ENCODE measurements around the gene PHF20.
A peak's percentile ranks its signal among the peaks of the same experiment; 100 is the strongest.
"Not testable (repeated sequence)": the region's sequence is repeated elsewhere in the genome, so short reads cannot be mapped to it uniquely, and the experiment has no call there.

PHF20 gene

DNA sequence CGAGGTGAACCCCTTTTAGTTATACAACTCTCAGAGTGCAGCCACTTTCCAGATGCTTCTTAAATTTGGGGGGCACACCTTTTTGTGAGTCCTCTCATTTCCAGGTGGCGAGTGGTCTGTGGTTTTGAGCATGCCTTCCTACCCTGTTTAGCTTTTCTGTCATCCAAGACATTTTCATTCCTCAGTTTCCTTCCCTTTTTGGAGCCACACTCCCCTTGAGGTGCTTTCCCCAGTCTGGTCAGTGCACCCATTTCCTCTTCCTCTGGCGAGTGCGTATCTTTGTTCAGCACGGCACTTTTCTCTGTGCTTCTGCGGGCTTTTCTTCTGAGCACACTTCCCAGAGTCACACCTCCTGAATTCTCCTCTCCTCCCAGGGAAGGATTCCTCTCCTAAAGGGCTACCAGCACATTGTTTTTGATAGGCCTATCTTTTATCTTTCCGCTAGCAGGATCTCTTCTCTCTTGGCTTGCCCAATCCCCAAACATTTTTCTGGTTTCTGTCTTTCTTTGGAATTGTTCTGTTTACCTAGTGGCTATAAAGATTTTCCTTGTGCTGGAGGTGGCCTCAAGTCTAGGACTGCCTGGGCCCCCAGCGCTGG lies 1.4 kb downstream of the PHF20 start:
- DNase-seq (ENCODE audit: low spot score) (no peak), FAIRE-seq (no peak)

- no peak for DNase-seq (ENCODE audit: low spot score)
- no peak for FAIRE-seq
These were observed 2.6 kb downstream of the PHF20 start for GRCh38 chr20:35774391-35774790.

- FAIRE-seq (no peak), DNase-seq (ENCODE audit: low spot score) (no peak)
These were observed 4.8 kb downstream of the PHF20 start for GRCh38 chr20:35776513-35777101.

GRCh38 chr20:35783811-35784210 lies 12.0 kb downstream of the PHF20 start:
- FAIRE-seq; DNase-seq (ENCODE audit: low spot score): not testable (repeated sequence)

DNA sequence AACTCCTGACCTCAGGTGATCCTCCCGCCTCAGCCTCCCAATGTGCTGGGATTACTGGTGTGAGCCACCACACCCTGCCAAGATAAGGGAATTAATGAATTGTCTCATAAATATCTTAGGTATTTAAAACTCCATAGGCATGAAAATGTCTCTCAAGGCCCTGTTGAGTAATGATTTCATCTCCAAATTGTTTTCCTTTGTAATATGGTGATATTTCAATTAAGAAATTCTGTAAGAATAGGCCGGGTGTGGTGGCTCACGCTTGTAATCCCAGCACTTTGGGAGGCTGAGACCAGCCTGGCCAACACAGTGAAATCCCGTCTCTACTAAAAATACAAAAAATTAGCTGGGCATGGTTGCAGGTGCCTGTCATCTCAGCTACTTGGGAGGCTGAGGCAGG lies 13.7 kb downstream of the PHF20 start:
- FAIRE-seq, result not testable (repeated sequence)

GRCh38 chr20:35788796-35789195 lies 17.0 kb downstream of the PHF20 start:
- FAIRE-seq (no peak), DNase-seq (ENCODE audit: low spot score) (no peak)

More for the DNA sequence above, 13.7 kb downstream of the PHF20 start:
- DNase-seq (ENCODE audit: low spot score), result not testable (repeated sequence)

- no peak for FAIRE-seq
- no peak for DNase-seq (ENCODE audit: low spot score)
These were observed 19.3 kb downstream of the PHF20 start for GRCh38 chr20:35791097-35791496.

- FAIRE-seq (no peak), DNase-seq (ENCODE audit: low spot score) (no peak)
These were observed 20.0 kb downstream of the PHF20 start for GRCh38 chr20:35791821-35792220.

- DNase-seq (ENCODE audit: low spot score) (no peak), FAIRE-seq (no peak)
These were observed 20.9 kb downstream of the PHF20 start for GRCh38 chr20:35792740-35793139.

DNA sequence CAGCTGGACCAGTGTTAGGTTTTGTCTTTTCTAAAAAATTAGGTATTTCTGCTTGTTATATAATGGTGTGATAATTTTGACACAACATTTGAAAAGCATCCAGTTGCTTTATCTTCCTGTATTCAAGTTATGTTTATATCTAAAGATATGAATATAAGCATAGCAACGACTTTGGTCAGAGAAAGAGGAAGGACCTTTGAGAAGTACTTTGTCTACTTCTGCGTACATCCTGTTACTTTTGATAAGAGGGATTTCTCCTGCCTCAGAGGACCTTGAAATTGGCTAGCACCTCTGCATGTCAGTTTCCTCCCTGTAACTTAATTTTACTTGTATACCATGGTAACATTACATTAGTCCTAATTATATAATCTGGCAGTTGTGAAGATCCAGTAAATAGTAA lies 24.8 kb downstream of the PHF20 start:
- DNase-seq (ENCODE audit: low spot score), result no peak
- no peak for FAIRE-seq

DNA sequence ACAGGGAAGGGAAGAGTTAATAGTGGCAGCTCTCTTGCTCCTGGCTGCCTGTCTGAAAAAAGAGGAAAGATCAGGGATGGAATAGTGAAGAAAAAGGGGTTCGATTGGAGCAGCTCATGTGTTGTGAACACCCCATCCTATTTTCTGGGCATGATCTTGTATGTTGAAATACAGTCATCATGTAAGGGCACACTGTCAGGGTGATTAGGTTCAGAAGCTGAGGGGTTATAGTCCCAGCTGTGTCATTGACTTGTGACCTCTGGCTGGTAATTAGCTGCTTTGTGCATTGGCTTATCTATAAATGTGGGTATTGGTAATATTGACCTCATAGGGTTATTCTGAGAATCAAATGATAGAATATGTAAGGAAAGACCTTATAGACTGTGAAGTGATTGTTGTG lies 30.1 kb downstream of the PHF20 start:
- FAIRE-seq (no peak), DNase-seq (ENCODE audit: low spot score) (no peak)

- FAIRE-seq, result no peak
- DNase-seq (ENCODE audit: low spot score), result no peak
These were observed 34.3 kb downstream of the PHF20 start for GRCh38 chr20:35806075-35806474.

DNA sequence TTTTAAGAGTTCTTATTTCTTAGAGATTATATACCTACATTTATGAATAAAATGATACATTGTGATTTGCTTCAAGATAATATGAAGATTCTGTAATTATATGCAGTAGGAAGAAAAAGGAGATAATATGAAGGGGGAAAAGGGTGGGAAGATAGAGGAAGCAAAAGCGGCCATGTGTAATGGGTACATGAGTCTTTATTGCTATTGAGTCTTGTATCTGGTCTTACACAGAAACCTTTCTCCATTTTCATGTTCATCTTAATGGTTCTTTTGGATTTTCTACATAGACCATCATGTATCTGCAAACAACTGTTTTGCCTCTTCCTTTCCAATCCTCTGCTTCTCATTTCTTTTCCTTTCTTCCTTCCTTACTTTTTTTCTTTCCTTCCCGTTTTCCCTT lies 36.1 kb downstream of the PHF20 start:
- DNase-seq (ENCODE audit: low spot score) (no peak), FAIRE-seq (no peak)

- FAIRE-seq, result no peak
- DNase-seq (ENCODE audit: low spot score), result peak; percentile 53
These were observed 48.9 kb downstream of the PHF20 start for GRCh38 chr20:35820715-35821114.

DNA sequence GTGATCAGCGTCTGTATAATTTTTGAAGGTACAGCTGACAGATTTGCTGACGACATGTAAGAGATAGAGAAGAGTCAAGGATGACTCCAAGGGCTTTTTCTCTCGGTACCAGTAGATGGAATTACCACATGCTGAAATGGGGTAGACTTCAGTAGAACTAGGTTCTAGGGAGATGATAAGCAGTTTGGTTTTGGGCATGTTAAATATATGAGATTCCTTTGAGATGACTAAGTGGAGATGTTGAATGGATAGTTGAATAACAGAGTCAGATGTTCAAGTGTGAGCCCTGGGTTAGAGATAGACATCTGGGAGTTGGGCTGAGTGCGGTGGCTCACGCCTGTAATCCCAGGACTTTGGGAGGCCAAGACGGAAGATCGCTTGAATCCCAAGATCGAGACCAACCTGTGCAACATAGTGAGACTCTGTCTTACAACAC lies 50.0 kb downstream of the PHF20 start:
- no peak for FAIRE-seq

DNA sequence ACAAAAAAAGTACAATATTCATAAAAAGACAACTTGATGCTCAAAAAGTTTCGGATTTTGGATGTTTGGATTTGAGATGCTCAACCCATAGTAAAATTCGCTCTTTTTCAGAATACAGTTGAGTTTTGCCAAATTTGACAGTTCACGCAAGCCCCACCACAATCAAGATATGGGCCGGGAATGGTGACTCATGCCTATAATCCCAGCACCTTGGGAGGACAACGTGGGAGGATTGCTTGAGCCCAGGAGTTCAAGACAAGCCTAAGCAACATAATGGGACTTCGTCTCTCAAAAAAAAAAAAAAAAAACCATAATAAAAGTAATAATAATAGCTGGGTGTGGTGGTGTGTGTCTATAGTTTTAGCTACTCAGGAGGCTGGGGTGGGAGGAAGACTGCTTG lies 51.3 kb downstream of the PHF20 start:
- no peak for FAIRE-seq
- DNase-seq (ENCODE audit: low spot score), result no peak

More for the DNA sequence above, 50.0 kb downstream of the PHF20 start:
- peak; percentile 79 for DNase-seq (ENCODE audit: low spot score)

GRCh38 chr20:35823937-35824336 lies 52.1 kb downstream of the PHF20 start:
- FAIRE-seq, result no peak
- DNase-seq (ENCODE audit: low spot score), result peak; percentile 15

- no peak for FAIRE-seq
These were observed 54.7 kb downstream of the PHF20 start for GRCh38 chr20:35826397-35826998.

DNA sequence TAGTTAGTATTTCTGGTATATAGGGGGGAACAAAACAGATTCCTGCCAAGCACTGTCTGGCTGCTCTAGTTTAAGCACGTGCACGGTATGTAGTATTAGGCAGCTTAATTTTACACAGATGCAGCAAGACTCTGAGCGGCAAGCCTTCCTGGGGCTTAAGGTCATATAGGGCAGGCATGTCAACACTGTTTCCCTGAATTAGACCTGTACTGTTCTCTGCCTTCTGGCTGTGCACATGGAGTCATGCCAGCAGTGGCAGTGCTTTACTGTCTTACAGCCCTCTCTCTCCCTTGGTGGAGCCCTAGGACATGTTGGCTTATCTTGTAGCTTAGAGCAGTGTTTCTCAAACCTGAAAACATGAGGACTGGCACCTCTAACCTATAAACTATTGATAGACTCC lies 56.6 kb downstream of the PHF20 start:
- DNase-seq (ENCODE audit: low spot score), result no peak
- FAIRE-seq, result no peak

More at GRCh38 chr20:35826397-35826998, 54.7 kb downstream of the PHF20 start:
- DNase-seq (ENCODE audit: low spot score), result no peak

GRCh38 chr20:35828916-35829315 lies 57.1 kb downstream of the PHF20 start:
- DNase-seq (ENCODE audit: low spot score) (no peak), FAIRE-seq (no peak)

- FAIRE-seq (no peak), DNase-seq (ENCODE audit: low spot score) (no peak)
These were observed 58.4 kb downstream of the PHF20 start for GRCh38 chr20:35830264-35830663.

GRCh38 chr20:35831029-35831428 lies 59.2 kb downstream of the PHF20 start:
- DNase-seq (ENCODE audit: low spot score) (no peak), FAIRE-seq (no peak)

DNA sequence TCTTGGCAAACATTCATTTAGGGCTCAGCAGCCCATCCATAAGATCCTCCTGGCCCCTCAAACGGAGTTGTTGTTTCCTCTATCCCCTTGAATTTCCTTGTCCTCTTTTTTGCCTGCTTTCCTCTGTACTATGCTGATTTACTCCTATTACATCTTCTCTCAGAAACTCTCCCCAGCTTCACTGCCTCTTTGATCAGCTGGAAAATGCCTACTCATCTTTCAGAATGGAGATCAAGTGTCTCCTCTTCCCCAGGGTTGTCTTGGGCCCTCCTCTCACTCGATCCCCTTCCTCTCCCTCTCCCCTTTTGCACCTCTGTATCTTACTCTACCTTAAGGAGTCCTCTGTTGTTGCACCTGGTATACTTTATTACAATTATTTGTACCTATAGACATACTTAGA lies 60.2 kb downstream of the PHF20 start:
- no peak for FAIRE-seq

More for the DNA sequence above, 60.2 kb downstream of the PHF20 start:
- DNase-seq (ENCODE audit: low spot score), result no peak

All from urothelium cell line (cell line).